HG03280 (cell line): ENCODE measurements around the gene HEATR3.

Experiments
- ATAC-seq: cut with Tn5 transposase; IDR thresholded peaks from one replicate; pipeline ENCODE4 v1.9.1; 2021; ENCODE audit warnings: mild to moderate bottlenecking, moderate library complexity; ENCODE audit not compliant: unreplicated experiment

HEATR3 gene

DNA sequence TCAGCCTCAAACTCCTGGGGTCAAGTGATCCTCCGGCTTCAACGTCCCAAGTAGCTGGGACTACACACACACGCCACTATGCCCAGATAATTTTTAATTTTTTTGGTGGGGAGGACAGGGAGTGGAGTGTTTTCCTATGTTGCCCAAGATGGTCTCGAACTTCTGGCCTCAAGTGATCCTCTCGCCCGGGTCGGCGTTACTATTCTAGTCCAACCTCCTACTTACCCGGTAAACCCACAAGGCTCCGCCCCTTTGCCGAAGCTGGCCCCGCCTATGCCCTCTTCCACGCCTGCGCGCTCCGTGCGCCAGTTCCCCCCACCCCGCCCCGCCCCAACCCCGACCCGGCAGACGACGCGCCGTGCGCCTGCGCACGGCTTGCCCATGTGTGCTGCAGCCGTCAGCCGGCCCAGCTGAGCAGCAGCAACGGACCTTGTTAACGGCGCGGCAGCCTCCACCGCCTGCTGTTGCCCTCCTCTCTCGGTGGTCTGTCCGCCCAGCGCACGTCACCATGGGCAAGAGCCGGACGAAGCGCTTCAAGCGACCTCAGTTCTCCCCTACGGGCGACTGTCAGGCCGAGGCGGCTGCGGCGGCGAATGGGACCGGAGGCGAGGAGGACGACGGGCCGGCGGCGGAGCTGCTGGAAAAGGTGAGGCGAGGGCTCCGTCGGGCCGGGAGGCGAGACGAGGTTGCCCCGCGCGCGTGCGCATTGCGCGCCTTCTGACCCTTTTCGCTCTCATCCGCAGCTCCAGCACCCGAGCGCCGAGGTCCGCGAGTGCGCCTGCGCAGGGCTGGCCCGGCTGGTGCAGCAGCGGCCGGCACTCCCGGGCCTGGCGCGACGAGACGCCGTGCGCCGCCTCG is at the start of gene HEATR3:
Gene HEATR3 (plus strand): TSS at position 347 of the 858 bp plus-strand sequence. CDS start 162 bp downstream, at position 509.
- ATAC-seq: peak; percentile 74

- ATAC-seq: no peak
Measured at GRCh38 chr16:50017553-50017952, 48.2 kb upstream of the HEATR3 start.

GRCh38 chr16:50021544-50021943 is 44.2 kb upstream of the HEATR3 start:
- no peak for ATAC-seq

DNA sequence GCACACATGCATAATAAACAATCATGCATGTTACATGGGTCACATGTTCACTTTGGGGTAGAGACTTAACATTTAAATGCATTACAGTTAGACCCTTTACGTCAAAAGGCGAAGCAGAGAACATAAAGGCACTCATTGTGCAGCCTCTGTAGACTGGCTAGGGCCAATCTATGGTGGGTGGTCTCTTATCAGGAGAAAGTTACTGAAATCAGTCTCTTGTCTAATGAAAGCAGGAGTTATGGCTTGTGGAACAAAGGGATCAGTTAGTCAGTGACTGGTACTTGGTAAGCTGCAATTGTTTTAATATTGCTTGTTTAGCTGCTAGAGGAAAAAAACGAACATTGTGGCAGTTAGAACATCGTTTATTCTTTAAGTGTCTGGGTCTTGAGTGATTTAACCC is 42.1 kb upstream of the HEATR3 start:
- no peak for ATAC-seq

DNA sequence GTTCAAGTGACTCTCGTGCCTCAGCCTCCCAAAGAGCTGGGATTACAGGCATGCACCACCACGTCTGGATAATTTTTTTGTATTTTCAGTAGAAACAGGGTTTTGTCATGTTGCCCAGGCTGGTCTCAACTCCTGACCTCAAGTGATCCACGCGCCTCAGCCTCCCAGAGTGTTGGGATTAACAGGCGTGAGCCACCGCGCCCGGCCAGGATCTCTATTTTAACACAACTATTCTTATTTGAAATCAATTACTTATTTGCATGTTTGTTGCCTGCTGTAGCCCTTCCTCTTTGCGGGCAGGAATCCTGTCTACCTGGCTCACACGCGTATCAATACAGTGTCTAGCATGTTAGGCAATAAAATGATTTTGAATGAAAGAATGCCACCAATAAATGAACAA is 41.6 kb upstream of the HEATR3 start:
- no peak for ATAC-seq

- peak; percentile 98 for ATAC-seq
Measured at GRCh38 chr16:50024684-50025536, 40.9 kb upstream of the HEATR3 start, which contains the start of gene CNEP1R1. Gene CNEP1R1 (plus strand): TSS chr16:50025225. CDS start chr16:50025316, 91 bp downstream.

DNA sequence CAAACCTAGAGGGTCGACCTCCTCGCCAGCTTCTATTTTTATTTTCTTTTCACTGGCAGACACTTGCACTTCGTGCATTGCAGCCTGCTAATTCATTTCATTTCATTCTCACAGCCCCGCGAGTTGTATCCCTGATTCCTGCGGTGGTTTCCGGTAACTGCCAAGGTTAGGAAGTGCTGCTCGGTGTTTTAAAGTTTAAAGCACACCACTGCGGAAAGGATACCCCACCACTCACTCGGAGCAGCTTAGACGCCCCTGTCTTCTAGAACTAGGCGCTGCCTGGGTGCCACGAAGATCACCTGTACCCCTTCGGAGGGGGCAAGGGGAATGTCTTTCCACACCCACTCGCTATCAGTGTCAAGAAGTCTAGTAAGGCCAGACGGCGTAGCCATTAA is 40.2 kb upstream of the HEATR3 start:
- ATAC-seq: peak; percentile 2

DNA sequence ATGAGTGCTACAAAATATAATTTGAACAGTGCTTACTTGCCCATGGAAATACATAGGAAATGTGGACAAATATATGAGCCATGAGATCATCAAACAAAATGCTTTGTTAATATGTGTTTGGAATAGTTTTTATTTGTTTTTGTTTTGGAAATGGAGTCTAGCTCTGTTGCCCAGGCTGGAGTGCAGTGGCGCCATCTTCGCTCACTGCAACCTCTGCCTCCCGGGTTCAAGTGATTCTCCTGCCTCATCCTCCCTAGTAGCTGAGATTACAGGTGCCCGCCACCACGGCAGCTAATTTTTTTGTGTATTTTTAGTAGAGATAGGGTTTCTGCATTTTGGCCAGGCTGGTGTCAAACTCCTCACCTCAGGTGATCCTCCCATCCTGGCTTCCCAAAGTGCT is 37.9 kb upstream of the HEATR3 start:
- ATAC-seq: no peak

- no peak for ATAC-seq
Measured at GRCh38 chr16:50035468-50035992, 30.2 kb upstream of the HEATR3 start.

GRCh38 chr16:50036426-50036825 is 29.3 kb upstream of the HEATR3 start:
- ATAC-seq: no peak

DNA sequence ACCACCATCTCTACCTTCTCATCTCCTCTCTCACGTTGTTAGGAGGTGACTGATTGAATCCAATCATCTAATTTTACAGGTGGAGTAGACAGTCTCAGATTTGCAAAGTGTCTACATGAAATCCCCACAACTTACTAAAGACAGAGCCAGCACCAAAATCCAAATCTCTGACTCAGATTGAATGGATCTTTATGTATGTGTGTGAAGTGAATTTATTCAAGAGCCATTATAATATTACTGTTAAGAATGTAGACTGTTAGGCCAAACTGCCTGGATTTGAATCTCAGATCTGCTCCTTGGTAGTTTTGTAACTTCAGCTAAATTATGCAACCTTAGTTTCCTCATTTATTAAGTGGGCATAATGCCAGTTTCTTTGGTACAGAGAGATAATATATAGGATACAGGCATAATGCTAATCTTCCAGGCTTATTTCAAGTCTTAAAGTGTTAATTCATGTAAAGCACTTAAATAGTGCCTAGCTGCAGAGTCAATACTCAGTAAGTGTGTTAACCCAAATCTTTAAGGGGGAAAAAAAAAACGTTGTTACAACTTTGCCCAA is 28.0 kb upstream of the HEATR3 start:
- ATAC-seq: no peak

DNA sequence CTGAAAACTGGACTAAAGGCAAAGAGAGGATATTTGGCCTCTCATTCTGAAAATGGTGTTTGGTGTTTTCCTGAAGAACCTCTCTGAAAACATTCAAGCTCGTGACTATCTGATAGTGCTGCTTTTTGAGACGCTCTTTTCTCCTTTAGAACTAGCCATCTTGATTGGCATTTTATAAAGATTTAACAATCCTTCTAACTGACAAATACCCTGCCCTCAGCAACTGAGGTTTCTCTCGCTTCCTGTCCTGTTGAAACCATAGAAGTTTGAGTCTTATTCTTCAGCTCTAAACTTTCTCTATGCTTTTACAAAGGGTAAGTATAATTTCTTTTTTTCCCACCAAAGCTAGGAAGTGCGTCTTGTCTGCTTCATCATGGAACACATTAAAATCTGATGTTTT is 27.5 kb upstream of the HEATR3 start:
- ATAC-seq: no peak

DNA sequence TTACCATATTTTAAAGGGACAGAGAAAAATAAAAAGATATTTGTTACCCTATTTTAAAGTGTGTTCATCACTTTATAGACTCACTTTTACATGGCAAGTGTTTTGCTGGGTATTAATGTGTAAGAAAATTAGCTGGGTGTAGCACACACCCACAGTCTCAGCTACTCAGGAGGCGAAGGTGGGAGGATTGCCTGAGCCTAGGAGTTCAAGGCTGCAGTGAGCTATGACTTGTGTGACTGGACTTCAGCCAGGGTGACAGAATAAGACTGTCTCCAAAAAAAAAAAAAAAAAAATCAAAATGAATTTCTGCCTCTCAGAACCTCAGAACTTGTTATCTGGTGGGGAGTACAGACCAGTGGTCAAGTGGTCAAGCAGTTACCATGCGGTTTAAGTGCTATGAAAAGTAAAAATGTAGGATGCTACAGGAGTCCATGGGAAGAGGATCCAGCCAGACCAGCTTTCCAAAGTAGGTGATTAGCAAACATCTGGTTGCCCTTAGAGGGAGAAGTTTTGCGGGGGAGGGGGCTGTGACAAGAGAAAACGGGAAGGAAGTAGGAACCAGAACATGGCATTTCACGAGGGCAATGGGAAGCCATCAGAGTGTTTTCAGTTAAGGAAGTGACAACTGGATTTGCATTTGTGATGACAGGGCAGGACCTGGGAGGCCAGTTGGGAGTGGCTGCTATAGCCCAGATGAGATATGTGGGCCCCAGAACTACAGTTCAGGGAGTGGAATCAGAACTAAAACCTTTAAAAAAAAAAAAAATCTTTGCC is 26.8 kb upstream of the HEATR3 start:
- ATAC-seq: no peak

GRCh38 chr16:50040018-50040417 is 25.8 kb upstream of the HEATR3 start:
- no peak for ATAC-seq

GRCh38 chr16:50040710-50041109 is 25.1 kb upstream of the HEATR3 start:
- no peak for ATAC-seq

- no peak for ATAC-seq
Measured at GRCh38 chr16:50043358-50043757, 22.4 kb upstream of the HEATR3 start.

DNA sequence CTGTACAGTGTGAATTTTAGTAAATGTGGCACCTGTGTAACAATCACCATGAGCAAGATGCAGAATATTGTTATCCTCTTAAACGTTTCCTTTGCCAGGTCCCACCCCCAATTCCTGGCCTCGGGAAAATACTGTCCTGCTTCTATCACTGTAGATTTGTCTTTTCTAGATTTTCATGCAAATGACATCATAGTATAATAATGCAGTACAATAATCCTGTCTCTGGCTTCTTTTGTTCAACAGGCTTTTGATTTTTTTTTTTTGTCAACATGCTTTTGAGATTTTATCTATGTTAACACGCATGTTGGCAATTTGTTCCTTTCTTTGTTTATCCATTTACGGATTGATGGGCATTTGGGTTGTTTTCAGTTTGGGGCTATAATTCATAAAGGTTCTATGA is 20.4 kb upstream of the HEATR3 start:
- no peak for ATAC-seq

GRCh38 chr16:50046853-50047252 is 18.9 kb upstream of the HEATR3 start:
- ATAC-seq: no peak

GRCh38 chr16:50047864-50048263 is 17.9 kb upstream of the HEATR3 start:
- ATAC-seq: no peak

DNA sequence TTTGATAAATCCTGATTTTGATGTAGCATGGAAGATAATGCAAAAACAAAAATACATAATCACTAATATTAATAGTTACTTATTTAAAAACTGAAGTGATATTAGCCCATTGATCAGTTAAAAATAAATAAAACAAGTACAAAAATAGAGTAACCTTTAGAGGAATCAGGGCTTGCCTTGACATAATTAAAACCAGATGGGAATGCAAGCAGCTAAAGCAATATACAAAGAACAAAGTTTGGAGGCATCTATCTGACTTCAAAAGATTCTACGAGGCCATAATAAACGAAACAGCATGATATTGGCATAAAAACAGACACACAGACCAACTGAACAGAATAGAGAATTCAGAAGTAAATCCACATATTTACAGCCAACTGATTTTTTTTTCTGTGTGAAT is 15.0 kb upstream of the HEATR3 start:
- ATAC-seq: no peak
